ENCODE results near the gene BTN1A1. TPM values are rescaled to one million over a fixed set of nuclear protein-coding genes. Genes with fewer than 3 reads are reported as not detected.
A peak's percentile ranks its signal among the peaks of the same experiment; 100 is the strongest.

BTN1A1 gene
- total and polyA plus RNA-seq, 10 of the 15 experiments (the other 5 are each of a cell fraction or from before 2014, with no cell fraction given), result 0.05 to 2.2 (median 0.87) TPM

DNA sequence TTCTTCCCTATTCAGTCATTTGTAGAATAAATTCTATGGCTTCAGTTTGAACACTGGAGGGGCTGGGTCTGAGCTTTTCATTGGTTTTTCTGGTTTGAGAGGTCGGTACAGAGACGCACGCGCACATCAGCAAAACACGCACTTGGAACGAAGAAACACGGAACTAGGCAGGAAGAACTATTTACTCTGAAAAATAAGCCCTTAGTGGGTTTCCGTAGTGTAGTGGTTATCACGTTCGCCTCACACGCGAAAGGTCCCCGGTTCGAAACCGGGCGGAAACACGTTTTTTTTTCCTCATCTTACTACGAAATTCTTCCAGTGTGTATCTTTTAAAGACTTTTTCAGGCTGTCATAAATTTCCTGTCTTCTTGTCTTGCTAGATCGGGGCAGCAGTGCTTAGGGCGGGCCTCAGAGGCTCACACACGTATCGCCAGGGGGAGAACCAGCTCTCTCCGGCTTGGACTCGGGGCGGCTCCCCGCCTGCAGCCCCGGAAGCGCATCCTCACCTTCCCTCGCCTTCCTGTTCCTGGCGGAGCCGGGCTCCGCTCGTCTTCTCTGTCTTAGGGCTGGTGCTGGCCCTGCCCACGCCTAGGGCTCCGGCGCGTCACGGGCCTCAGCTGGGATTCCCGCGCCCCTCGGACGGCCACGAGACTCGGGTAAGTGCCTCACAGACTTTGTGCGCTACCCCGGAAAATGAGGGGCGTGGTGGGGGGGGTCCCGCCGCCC lies 37.9 kb downstream of the BTN1A1 start, which contains the start of gene HMGN4:
Gene HMGN4 (plus strand): TSS at position 521 of the 726 bp plus-strand sequence. CDS start 6,841 bp downstream, outside the sequence.
- POLR2A ChIA-PET, result interaction anchor here (0.6 to 3.9 kb wide), 15 partner anchors 11 to 364 kb away, joined by 3 to 29 read pairs (median 4); no protein-coding TSS in a partner anchor
- intact Hi-C loops (cut with micrococcal nuclease; ENCODE audit: unreplicated experiment), result loop anchor here (1.0 to 2.0 kb wide), 5 partner anchors 15 to 227 kb away; no protein-coding TSS in a partner anchor
- Histone ChIP-seq H3K27me3 (replicated peaks in 1 of 2; ENCODE audit: control insufficient read depth in 2 of 2, insufficient read depth in 2 of 2, low read length in 1 of 2) (no peaks in the 10 kb centered on the region), H3K4me2 (ENCODE audit: control insufficient read depth, insufficient read depth) (peak within 1 kb of the TSS; percentile 99), H3K9me3 (replicated peaks; ENCODE audit: control insufficient read depth, insufficient read depth, low read length) (no peaks in the 10 kb centered on the region), H3K36me3 (ENCODE audit: control insufficient read depth in 2 of 2, insufficient read depth in 2 of 2, low read length in 1 of 2) (0 out of 4 replicates have a peak, but pooled peaks cover 0 to 3% of the 10 kb centered on the region in 2 experiments), H4K20me1 (ENCODE audit: control insufficient read depth, insufficient read depth) (no peaks in the 10 kb centered on the region), H3K9ac (ENCODE audit: control insufficient read depth, insufficient read depth, low read length) (peak within 1 kb of the TSS; percentile 85), H3K79me2 (ENCODE audit: control insufficient read depth, insufficient read depth, low read length) (peaks cover 36% of the 10 kb centered on the region), H2AFZ (ENCODE audit: control insufficient read depth, low read depth, low read length) (peak within 1 kb of the TSS; percentile 98), H3K4me3 (peak within 1 kb of the TSS; percentile 86), H3K4me1 (ENCODE audit: control insufficient read depth, insufficient read depth, low read length) (peaks cover 14% of the 10 kb centered on the region), H3K27ac (ENCODE audit: control insufficient read depth, insufficient read depth) (peak within 1 kb of the TSS; percentile 99)
- CTCF ChIA-PET, result interaction anchor here (0.7 to 2.6 kb wide), 8 partner anchors 7 to 280 kb away, joined by 3 to 17 read pairs (median 3); no protein-coding TSS in a partner anchor
- WGBS (ENCODE audit: insufficient coverage, insufficient replicate concordance, low lambda C conversion rate, missing lambda C conversion rate), result under 1% methylated on average over 48 of the region's 49 CpGs
- peak; percentile 96 for DNase-seq (ENCODE audit: low read depth, low spot score)
- no TSS peak for BruUV-seq (replicated peaks)
- in situ Hi-C loops (cut with MboI), result no loop called here
- SMC1A ChIA-PET (ENCODE audit: uncharacterized antibody, unreplicated experiment), result interaction anchor here (0.6 to 3.0 kb wide), 15 partner anchors 8 to 386 kb away, joined by 3 to 22 read pairs (median 3); a partner anchor contains a TSS
- FAIRE-seq, result no peak
- peak; percentile 81 for ATAC-seq
- RAD21 ChIA-PET (ENCODE audit: unreplicated experiment), result interaction anchor here (1.4 to 3.7 kb wide), 11 partner anchors 13 to 229 kb away, joined by 3 to 18 read pairs (median 7); no protein-coding TSS in a partner anchor
- TF ChIP-seq ZSCAN29 (IDR thresholded peaks at IDR 0.05) (peak; percentile 94), TCF3 (IDR thresholded peaks at IDR 0.05; ENCODE audit: borderline replicate concordance, insufficient read depth, low read depth, low read length) (no peak), ZNF217 (IDR thresholded peaks at IDR 0.05) (no peak), FOXK2 (IDR thresholded peaks at IDR 0.05) (no peak), ZBTB33 (IDR thresholded peaks at IDR 0.05) (no peak), TCF12 (IDR thresholded peaks at IDR 0.05; ENCODE audit: low read depth, low read length) (no peak), HDAC2 (IDR thresholded peaks at IDR 0.05) (no peak), CHD2 (IDR thresholded peaks at IDR 0.05; ENCODE audit: borderline replicate concordance, low read depth, low read length) (0 out of 2 replicates have a peak, but pooled peaks have one; percentile 48), SREBF2 (IDR thresholded peaks at IDR 0.05; ENCODE audit: low read length) (peak; percentile 93), POU2F2 (IDR thresholded peaks at IDR 0.05; ENCODE audit: borderline replicate concordance, low read depth, low read length) (peak; percentile 21; the same call in 1 of the 3 replicates), SMC3 (IDR thresholded peaks at IDR 0.05; ENCODE audit: borderline replicate concordance, low read length) (no peak), SUZ12 (IDR thresholded peaks at IDR 0.05; ENCODE audit: unreplicated experiment) (no peak), TARDBP (IDR thresholded peaks at IDR 0.05; ENCODE audit: borderline replicate concordance) (peak; percentile 90), TCF7 (IDR thresholded peaks at IDR 0.05; ENCODE audit: borderline replicate concordance) (0 out of 2 replicates have a peak, but pooled peaks have one; percentile 50), NR2C1 (IDR thresholded peaks at IDR 0.05) (peak; percentile 90), MEF2B (IDR thresholded peaks at IDR 0.05; ENCODE audit: partially characterized antibody, poor library complexity, severe bottlenecking) (peak; percentile 20), EED (IDR thresholded peaks at IDR 0.05; ENCODE audit: low read depth) (peak; percentile 61; the same call in 1 of the 2 replicates), IKZF2 (IDR thresholded peaks at IDR 0.05) (peak; percentile 69 to 77), MYB (IDR thresholded peaks at IDR 0.05; ENCODE audit: borderline replicate concordance, low read depth, low read length) (no peak), DPF2 (IDR thresholded peaks at IDR 0.05) (peak; percentile 68; the same call in 1 of the 2 replicates)
- TF ChIP-seq, protein P1, sequence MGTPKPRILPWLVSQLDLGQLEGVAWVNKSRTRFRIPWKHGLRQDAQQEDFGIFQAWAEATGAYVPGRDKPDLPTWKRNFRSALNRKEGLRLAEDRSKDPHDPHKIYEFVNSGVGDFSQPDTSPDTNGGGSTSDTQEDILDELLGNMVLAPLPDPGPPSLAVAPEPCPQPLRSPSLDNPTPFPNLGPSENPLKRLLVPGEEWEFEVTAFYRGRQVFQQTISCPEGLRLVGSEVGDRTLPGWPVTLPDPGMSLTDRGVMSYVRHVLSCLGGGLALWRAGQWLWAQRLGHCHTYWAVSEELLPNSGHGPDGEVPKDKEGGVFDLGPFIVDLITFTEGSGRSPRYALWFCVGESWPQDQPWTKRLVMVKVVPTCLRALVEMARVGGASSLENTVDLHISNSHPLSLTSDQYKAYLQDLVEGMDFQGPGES (IDR thresholded peaks at IDR 0.05), result no peak

All from GM12878 (cell line).